Neuronal stem cell (in vitro differentiated cells): ENCODE measurements around the gene ATP8A2.

Source experiments
- DNase-seq: peaks from one replicate; pipeline ENCODE4 v3.0.0-alpha.2; 2013; ENCODE audit warnings: low spot score
- H2AFZ ChIP-seq: one replicate; pipeline ENCODE4 v1.6.1; 2013; ENCODE audit warnings: mild to moderate bottlenecking, low read length, inconsistent platforms
- H2AK5ac ChIP-seq: 2 replicates; pipeline ENCODE4 v1.6.1; 2013; ENCODE audit warnings: low read depth, mild to moderate bottlenecking, inconsistent platforms, low read length, moderate library complexity, mixed read lengths
- H2BK120ac ChIP-seq: 2 replicates; pipeline ENCODE4 v1.6.1; 2013; ENCODE audit warnings: low read depth, mild to moderate bottlenecking, inconsistent platforms, low read length, moderate library complexity, mixed read lengths
- H2BK12ac ChIP-seq: one replicate; pipeline ENCODE4 v1.6.1; 2013; ENCODE audit warnings: low read length, inconsistent platforms
- H2BK15ac ChIP-seq: 2 replicates; pipeline ENCODE4 v1.6.1; 2013; ENCODE audit warnings: mild to moderate bottlenecking, low read length, inconsistent platforms, mixed read lengths
- H2BK5ac ChIP-seq: one replicate; pipeline ENCODE4 v1.6.1; 2013; ENCODE audit warnings: inconsistent platforms, mild to moderate bottlenecking, low read length, moderate library complexity
- H3K14ac ChIP-seq: one replicate; pipeline ENCODE4 v1.6.1; 2013; ENCODE audit warnings: low read length, inconsistent platforms
- H3K18ac ChIP-seq: 2 replicates; pipeline ENCODE4 v1.6.1; 2013; ENCODE audit warnings: low read length, inconsistent platforms
- H3K23ac ChIP-seq: 2 replicates; pipeline ENCODE4 v1.6.1; 2013; ENCODE audit warnings: low read depth, mild to moderate bottlenecking, mixed read lengths, low read length, inconsistent platforms; ENCODE audit not compliant: poor library complexity
- H3K27ac ChIP-seq: replicated peaks from 3 replicates; pipeline ENCODE4 v1.5.1; 2013; ENCODE audit warnings: low read length, inconsistent platforms
- H3K27me3 ChIP-seq, 3 experiments: 2 replicates each; pipeline ENCODE4 v1.6.1; 2013; ENCODE audit warnings: low read length in 3 of 3, mild to moderate bottlenecking in 2 of 3, inconsistent platforms in 1 of 3, low read depth in 1 of 3, mixed read lengths in 1 of 3, moderate library complexity in 1 of 3; ENCODE audit not compliant: control insufficient read depth in 3 of 3, insufficient read depth in 3 of 3
- H3K36me3 ChIP-seq, 2 donors: replicated peaks in 1 of 2; 2 replicates each; pipeline ENCODE4 v1.6.1; 2013; ENCODE audit warnings: low read length in 2 of 2; ENCODE audit not compliant: control insufficient read depth in 2 of 2, insufficient read depth in 2 of 2
- H3K4ac ChIP-seq: 2 replicates; pipeline ENCODE4 v1.6.1; 2013; ENCODE audit warnings: inconsistent platforms, mild to moderate bottlenecking, low read length, moderate library complexity
- H3K4me1 ChIP-seq, 2 donors: 1 replicate in 1 of 2; 2 replicates in 1 of 2; pipeline ENCODE4 v1.6.1; 2013; ENCODE audit warnings: low read length in 2 of 2, low read depth in 1 of 2; ENCODE audit not compliant: control insufficient read depth in 2 of 2, insufficient read depth in 1 of 2
- H3K4me2 ChIP-seq: one replicate; pipeline ENCODE4 v1.6.1; 2013; ENCODE audit warnings: mild to moderate bottlenecking, low read length, inconsistent platforms; ENCODE audit not compliant: insufficient read depth, poor library complexity, severe bottlenecking
- H3K4me3 ChIP-seq, 2 donors: 2 replicates each; pipeline ENCODE4 v1.5.1; 2013; ENCODE audit warnings: low read length in 2 of 2, mild to moderate bottlenecking in 2 of 2, inconsistent platforms in 1 of 2, moderate library complexity in 1 of 2
- H3K79me1 ChIP-seq: one replicate; pipeline ENCODE4 v1.6.1; 2013; ENCODE audit warnings: low read depth, mild to moderate bottlenecking, inconsistent platforms, low read length, moderate library complexity
- H3K9ac ChIP-seq: one replicate; pipeline ENCODE4 v1.6.1; 2013; ENCODE audit warnings: mild to moderate bottlenecking, low read depth, low read length, inconsistent platforms; ENCODE audit not compliant: poor library complexity
- H3K9me3 ChIP-seq, 2 donors: replicated peaks in 1 of 2; 2 replicates each; pipeline versions ENCODE3 to v1.6.1; 2013; ENCODE audit warnings: low read length in 2 of 2, mild to moderate bottlenecking in 2 of 2, inconsistent platforms in 1 of 2, low read depth in 1 of 2, mixed read lengths in 1 of 2, moderate library complexity in 1 of 2; ENCODE audit not compliant: control insufficient read depth in 2 of 2, insufficient read depth in 1 of 2
- H4K8ac ChIP-seq: one replicate; pipeline ENCODE4 v1.6.1; 2013; ENCODE audit warnings: low read depth, mild to moderate bottlenecking, inconsistent platforms, low read length, moderate library complexity
- H4K91ac ChIP-seq: one replicate; pipeline ENCODE4 v1.6.1; 2013; ENCODE audit warnings: low read length, low read depth, mild to moderate bottlenecking, inconsistent platforms; ENCODE audit not compliant: poor library complexity
- WGBS, 2 donors: extraction: QIAGEN DNeasy Blood & Tissue Kit; methylation state at CpG; one replicate each; pipeline ENCODE4 v1.1.7; 2013; ENCODE audit warnings: missing lambda C conversion rate in 2 of 2, mixed read lengths in 1 of 2; ENCODE audit not compliant: insufficient read length in 2 of 2, insufficient replicate concordance in 1 of 2; ENCODE audit errors: extremely low coverage in 2 of 2; 5-methylcytosine and 5-hydroxymethylcytosine counted together

ATP8A2 gene

GRCh38 chr13:25777509-25777908 is 405.7 kb downstream of the ATP8A2 start:
- H3K79me1 ChIP-seq, result no peaks in the 10 kb centered on the region
- no peak overlapping the region for H2AFZ ChIP-seq
- H3K4me3 ChIP-seq, result no peak overlapping the region
- no peak overlapping the region for H2BK120ac ChIP-seq
- H2BK15ac ChIP-seq, result no peak overlapping the region
- H2BK12ac ChIP-seq, result no peak overlapping the region
- H3K4me1 ChIP-seq, result peaks cover 0 to 14% of the 10 kb centered on the region in 2 donors
- DNase-seq, result no peak
- H4K91ac ChIP-seq, result no peak overlapping the region
- no peak overlapping the region for H3K23ac ChIP-seq
- no peak overlapping the region for H3K4me2 ChIP-seq
- H3K27ac ChIP-seq, result no peak overlapping the region
- no peak overlapping the region for H3K4ac ChIP-seq
- no peak overlapping the region for H3K18ac ChIP-seq
- no peak overlapping the region for H2AK5ac ChIP-seq
- no peak overlapping the region for H3K14ac ChIP-seq
- WGBS, 2 donors, result no CpG with 5 or more reads among the region's 2 CpGs
- H3K9ac ChIP-seq, result no peak overlapping the region
- no peaks in the 10 kb centered on the region for H3K36me3 ChIP-seq
- H3K9me3 ChIP-seq, result no peaks in the 10 kb centered on the region
- H2BK5ac ChIP-seq, result no peak overlapping the region
- no peaks in the 10 kb centered on the region for H3K27me3 ChIP-seq
- H4K8ac ChIP-seq, result no peak overlapping the region

GRCh38 chr13:25778365-25778764 is 406.6 kb downstream of the ATP8A2 start:
- Histone ChIP-seq H3K27me3 (no peaks in the 10 kb centered on the region), H3K18ac (no peak overlapping the region), H4K8ac (no peak overlapping the region), H3K9me3 (no peaks in the 10 kb centered on the region), H2BK15ac (no peak overlapping the region), H3K36me3 (no peaks in the 10 kb centered on the region), H4K91ac (no peak overlapping the region), H3K79me1 (no peaks in the 10 kb centered on the region), H3K4me1 (peaks cover 0 to 14% of the 10 kb centered on the region in 2 donors), H3K4me3 (no peak overlapping the region), H3K4ac (no peak overlapping the region), H2AK5ac (no peak overlapping the region), H2BK120ac (no peak overlapping the region), H3K27ac (no peak overlapping the region), H3K9ac (no peak overlapping the region), H2BK12ac (no peak overlapping the region), H3K23ac (no peak overlapping the region), H2AFZ (no peak overlapping the region), H3K4me2 (no peak overlapping the region), H3K14ac (no peak overlapping the region), H2BK5ac (no peak overlapping the region)
- no peak for DNase-seq
- no CpG with 5 or more reads among the region's 7 CpGs for WGBS, 2 donors

GRCh38 chr13:25778808-25779305 is 407.1 kb downstream of the ATP8A2 start:
- Histone ChIP-seq H2BK12ac (no peak overlapping the region), H3K9me3 (no peaks in the 10 kb centered on the region), H3K36me3 (no peaks in the 10 kb centered on the region), H2AK5ac (no peak overlapping the region), H3K27ac (no peak overlapping the region), H3K4me2 (no peak overlapping the region), H3K27me3 (no peaks in the 10 kb centered on the region), H4K91ac (no peak overlapping the region), H3K9ac (no peak overlapping the region), H3K4me1 (peaks cover 0 to 14% of the 10 kb centered on the region in 2 donors), H3K14ac (no peak overlapping the region), H2AFZ (no peak overlapping the region), H3K23ac (no peak overlapping the region), H3K18ac (no peak overlapping the region), H3K4me3 (no peak overlapping the region), H3K4ac (no peak overlapping the region), H2BK120ac (no peak overlapping the region), H3K79me1 (no peaks in the 10 kb centered on the region), H2BK5ac (no peak overlapping the region), H2BK15ac (no peak overlapping the region), H4K8ac (no peak overlapping the region)
- DNase-seq, result no peak
- no CpG with 5 or more reads among the region's 4 CpGs for WGBS, 2 donors

DNA sequence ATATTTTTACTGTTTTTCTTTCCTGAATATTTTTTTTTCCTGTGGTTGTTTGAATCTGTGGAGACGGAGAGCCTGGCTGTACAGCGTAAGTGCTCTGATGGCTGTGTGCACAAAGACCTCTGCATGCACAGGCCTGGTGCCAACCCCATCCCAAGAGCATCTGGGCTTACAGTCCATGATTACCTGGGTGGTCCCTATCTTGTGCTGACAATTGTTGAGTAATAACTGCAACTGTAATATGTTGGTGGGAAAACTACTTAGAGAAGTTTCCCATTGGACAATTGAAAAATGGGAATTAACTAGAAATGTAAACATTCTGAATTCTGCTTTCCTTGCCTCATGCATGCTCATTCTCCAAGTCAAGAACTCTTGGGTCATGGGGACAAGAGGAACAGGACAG is 411.3 kb downstream of the ATP8A2 start:
- Histone ChIP-seq H3K4me2 (no peak overlapping the region), H3K18ac (no peak overlapping the region), H3K4me1 (peaks cover 0 to 4% of the 10 kb centered on the region in 2 donors), H3K36me3 (no peaks in the 10 kb centered on the region), H4K8ac (no peak overlapping the region), H2BK120ac (no peak overlapping the region), H2BK12ac (no peak overlapping the region), H3K23ac (no peak overlapping the region), H3K9me3 (no peaks in the 10 kb centered on the region), H2BK15ac (no peak overlapping the region), H3K27ac (no peak overlapping the region), H2BK5ac (no peak overlapping the region), H2AK5ac (no peak overlapping the region), H3K79me1 (no peaks in the 10 kb centered on the region), H3K4ac (no peak overlapping the region), H3K4me3 (no peak overlapping the region), H4K91ac (no peak overlapping the region), H3K14ac (no peak overlapping the region), H3K27me3 (peaks cover 0 to 2% (median 0%) of the 10 kb centered on the region in 3 experiments), H3K9ac (no peak overlapping the region), H2AFZ (no peak overlapping the region)
- no CpG with 5 or more reads among the region's 2 CpGs for WGBS, 2 donors
- DNase-seq, result no peak
